Activated CD4-positive, alpha-beta T cell treated with anti-CD3 and anti-CD28 coated beads for 4 hours (primary cell): ENCODE results near the gene BRAF.
"Not testable (repeated sequence)": the region's sequence is repeated elsewhere in the genome, so short reads cannot be mapped to it uniquely, and the experiment has no call there.

Experiments used
- DNase-seq, 2 donors: peaks; one replicate each; pipeline ENCODE4 v3.0.0-alpha.2; 2020

Gene BRAF

DNA sequence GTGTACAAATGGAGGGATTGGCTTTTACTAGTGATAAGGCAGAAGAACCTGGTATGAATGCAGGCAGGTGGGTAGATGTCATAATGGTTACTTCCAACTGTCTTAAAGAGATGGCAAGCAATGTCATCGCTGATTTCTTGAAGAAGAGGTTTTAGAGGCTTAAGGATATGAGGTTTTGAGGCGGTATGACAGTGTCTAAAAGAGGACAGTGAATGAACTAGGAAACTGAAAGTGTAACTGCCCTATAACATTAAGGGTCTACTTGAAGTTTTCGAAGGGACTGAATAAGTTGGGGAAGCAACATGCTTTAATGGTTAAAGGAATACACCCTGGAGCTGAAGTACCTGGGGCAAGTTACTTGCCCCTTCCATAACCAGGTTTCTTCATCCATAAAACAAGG, 157.3 kb downstream of the BRAF start:
- DNase-seq = no peak

- DNase-seq = not testable (repeated sequence)
Observed at GRCh38 chr7:140765441-140765840, 159.3 kb downstream of the BRAF start.

- not testable (repeated sequence) for DNase-seq
Observed at GRCh38 chr7:140763166-140763565, 161.6 kb downstream of the BRAF start.

- DNase-seq = not testable (repeated sequence)
Observed at GRCh38 chr7:140761375-140761774, 163.4 kb downstream of the BRAF start.

DNA sequence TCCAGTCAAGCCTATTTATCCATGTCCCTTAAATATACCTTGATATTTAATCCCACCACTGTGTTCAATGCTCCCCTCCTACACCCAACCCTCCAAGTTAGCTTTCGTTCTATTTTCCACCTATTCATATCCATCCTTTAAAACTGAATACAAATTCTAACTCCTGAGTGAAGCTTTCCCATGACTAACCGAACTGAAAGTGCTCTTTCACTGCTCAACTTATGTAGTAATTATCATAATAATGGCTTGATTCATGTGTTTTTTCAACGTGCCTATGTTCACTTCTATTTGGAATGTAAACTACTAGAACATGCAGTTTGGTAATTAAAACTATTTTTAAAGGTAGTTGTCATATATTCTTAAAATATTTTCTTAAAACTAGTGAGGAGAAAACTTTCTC, 170.2 kb downstream of the BRAF start:
- DNase-seq = no peak

DNA sequence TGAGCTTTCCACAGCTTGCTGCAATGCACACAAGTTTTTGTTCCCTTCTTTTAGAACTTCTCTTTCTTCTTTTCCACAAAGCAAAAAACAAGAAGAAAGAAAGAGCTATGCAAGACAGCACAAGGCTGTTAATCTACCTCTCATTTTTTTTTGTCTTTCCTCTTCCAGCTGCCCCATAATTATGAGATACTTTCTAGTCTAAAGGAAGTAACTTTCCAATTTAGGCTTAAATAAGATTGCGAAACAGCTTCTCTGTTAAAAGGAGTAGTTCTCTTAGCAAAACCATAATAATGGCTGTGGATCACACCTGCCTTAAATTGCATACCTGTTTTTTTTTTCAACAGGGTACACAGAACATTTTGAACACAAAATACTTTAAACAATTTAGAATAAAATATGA, 172.2 kb downstream of the BRAF start:
- no peak for DNase-seq

- no peak for DNase-seq
Observed at GRCh38 chr7:140746751-140747150, 178.0 kb downstream of the BRAF start.

DNA sequence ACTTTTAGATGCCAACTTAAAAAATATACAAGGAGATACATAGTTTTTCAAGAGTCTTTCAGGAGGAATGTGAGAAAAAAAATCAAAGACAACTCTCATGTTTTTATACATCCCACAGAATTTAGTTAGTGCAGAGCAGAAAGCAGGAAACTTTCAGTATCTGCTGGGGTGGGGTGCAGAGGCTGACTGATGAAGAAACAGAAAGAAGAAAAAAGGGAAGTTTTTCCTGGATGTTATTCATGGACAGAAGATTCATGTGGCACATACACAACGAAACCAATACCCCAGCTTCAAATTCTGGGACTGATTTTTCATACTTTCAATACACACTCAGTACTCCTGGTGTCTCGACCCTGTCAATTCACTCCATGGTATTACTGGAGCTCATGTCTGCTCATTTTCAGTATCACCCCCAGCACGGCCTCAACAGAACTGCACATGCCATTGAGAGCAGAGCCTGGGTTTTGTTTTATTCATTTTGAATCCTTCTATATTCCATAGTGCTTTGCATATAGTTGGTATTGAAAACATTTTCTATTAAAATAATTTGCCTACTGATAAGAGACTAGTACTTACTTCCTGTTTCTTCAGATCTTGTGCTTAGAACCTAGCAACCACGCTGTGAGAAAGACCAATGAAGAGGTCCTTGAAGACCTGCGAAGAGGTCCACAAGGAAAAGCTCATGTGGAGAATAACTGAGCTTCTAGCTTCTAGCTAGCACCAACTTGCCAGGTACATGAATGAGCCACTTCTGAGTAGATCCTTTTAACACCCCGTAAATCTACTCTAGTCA, 179.3 kb downstream of the BRAF start:
- no peak for DNase-seq

DNA sequence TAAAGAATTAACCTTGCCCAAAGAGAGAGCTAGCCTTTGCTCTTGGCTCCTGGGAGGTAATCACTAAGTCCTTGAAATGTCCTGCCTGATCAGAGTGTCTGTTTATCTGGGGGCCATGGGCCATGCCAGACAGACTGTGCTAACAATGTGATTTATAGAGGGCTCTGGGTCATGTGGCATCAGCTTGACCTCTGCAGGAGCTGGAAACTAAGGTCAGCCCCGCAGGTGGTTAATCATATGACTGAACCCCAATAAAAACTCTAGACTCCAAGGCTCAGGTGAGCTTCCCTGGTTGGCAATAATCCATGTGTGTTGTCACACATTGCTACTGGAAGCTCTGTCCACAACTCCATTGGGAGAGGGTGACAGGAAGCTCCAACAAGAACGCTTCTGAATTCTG, 180.7 kb downstream of the BRAF start:
- no peak for DNase-seq

DNA sequence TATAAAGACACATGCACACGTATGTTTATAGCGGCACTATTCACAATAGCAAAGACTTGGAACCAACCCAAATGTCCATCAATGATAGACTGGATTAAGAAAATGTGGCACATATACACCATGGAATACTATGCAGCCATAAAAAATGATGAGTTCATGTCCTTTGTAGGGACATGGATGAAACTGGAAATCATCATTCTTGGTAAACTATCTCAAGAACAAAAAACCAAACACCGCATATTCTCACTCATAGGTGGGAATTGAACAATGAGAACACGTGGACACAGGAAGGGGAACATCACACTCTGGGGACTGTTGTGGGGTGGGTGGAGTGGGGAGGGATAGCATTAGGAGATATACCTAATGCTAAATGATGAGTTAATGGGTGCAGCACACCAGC, 181.5 kb downstream of the BRAF start:
- DNase-seq = not testable (repeated sequence)

- DNase-seq = no peak
Observed at GRCh38 chr7:140738280-140738679, 186.4 kb downstream of the BRAF start.

DNA sequence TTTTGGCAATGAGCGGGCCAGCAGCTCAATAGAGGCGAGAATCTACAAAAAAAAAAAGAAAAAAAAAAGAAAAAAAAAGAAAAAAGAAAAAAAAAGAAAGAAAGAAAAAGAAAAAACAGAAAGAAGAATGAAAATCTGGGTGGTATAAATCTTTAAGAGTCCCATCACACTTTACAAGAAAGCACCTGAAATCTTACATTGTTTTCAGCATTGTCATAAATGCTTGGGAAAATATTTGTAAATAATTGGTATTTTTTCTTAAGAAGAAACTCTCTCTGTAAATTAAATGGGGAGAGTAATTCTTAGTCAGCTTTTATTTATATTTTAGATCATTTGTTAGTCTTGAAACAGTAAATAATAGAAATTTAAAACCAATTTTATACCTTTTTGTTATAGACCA, 190.0 kb downstream of the BRAF start:
- DNase-seq = no peak

DNA sequence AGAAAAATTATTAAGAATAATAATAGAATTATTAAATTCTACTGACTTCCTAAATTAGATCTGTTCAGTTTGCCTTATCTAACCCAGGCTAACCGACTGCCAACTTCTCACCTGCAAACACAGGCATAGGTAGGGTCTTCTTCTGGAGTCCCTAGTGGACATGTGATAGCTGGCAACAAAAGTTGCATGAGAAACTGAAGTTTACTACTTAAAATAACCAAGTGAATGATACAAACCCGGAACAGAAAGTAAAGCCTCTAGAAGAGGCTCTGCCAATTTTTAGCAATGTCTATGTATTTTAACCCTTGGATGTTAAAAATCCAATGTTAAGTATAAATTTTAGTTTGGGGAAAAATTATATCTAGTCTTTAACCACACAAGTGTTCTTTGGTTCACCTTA, 190.6 kb downstream of the BRAF start:
- no peak for DNase-seq

- DNase-seq = no peak
Observed at GRCh38 chr7:140732416-140732815, 192.3 kb downstream of the BRAF start.

GRCh38 chr7:140726281-140726680, 198.4 kb downstream of the BRAF start:
- no peak for DNase-seq

DNA sequence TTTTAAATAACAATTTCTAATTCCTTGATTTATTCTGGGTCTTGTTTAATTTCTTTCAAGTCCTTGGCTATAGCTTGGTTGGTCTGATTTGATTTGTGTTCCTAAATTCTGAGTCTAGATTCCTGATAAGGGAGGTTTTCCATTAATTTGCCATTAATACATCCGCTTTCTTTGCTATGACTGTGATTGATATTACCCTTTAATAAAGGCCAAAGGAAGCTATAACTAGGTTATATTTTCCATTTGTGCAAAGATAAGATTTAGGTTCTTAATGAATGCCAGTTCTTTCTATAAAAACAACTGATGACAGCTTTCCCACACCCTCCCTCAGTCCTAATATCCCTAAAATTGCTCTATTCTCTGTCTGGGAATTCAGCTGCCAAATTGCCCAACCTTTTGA, 200.0 kb downstream of the BRAF start:
- DNase-seq = no peak

DNA sequence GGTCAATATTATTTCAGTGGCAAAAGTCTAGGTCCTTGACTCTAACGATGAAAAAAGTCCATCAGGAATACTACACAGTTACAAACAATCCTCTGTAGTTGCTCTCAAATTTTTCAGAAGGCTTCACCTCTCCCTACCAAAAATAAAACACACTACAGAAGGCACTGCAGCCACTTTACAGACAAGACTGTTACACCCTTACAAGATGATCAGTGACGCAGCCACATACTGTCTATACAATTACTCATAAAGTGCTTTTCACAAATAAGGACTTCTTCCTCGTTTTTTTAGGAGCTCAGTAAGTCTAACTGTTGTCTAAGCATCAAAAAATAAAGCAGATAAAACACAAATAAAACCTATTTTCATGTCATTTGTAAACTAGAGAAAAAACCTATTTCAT, 201.2 kb downstream of the BRAF start:
- no peak for DNase-seq

DNA sequence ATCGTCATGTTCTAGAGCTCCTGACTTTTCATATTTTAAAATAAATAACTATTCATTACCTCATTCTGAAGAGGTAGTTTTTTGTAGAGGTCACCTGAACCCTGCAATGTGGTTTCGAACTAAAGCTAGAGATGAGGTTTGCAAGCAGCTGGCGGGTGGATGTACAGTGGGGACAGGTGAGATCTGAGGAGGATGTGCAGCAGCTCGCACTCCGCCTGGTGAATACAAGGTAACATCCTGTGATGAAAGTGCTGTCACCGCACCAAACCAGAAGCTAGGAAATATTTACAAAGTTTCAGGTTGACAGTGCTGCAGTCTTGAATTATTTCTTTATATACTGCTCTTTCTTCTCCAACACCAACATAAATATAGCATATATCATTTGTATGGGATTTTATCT, 201.7 kb downstream of the BRAF start:
- DNase-seq = peak; percentile 15 to 20

- no peak for DNase-seq
Observed at GRCh38 chr7:140722254-140722653, 202.5 kb downstream of the BRAF start.

DNA sequence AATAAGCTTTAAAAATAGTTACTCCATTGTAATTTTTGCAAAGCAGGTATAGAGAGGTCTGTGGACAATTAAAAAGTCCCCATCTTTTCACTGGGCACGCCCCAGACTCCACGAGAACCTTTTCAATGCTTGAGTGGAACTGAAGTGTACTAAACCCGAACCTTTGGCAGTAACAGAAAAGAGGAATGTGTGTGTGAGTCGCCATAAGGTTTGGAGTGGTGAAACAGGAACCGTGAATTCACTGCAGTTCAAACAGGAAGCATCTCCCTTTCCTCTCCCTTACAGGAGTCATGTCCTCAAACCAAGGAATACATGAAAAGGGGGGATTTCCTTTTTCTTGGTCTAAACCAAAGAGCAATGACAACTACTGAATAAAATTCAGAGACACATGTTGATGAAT, 205.0 kb downstream of the BRAF start:
- no peak for DNase-seq

GRCh38 chr7:140714331-140715040, 210.2 kb downstream of the BRAF start:
- DNase-seq = no peak

GRCh38 chr7:140712392-140712791, 212.3 kb downstream of the BRAF start:
- not testable (repeated sequence) for DNase-seq

GRCh38 chr7:140708764-140709163, 216.0 kb downstream of the BRAF start:
- DNase-seq = not testable (repeated sequence)

GRCh38 chr7:140707132-140707531, 217.6 kb downstream of the BRAF start:
- DNase-seq = no peak

GRCh38 chr7:140704205-140704604, 220.5 kb downstream of the BRAF start:
- no peak for DNase-seq
